H1 (cell line): ENCODE data around the gene VPS37C. TPM values are rescaled to one million over a fixed set of nuclear protein-coding genes. Genes with fewer than 3 reads are reported as not detected.
"Not testable (repeated sequence)": the region's sequence is repeated elsewhere in the genome, so short reads cannot be mapped to it uniquely, and the experiment has no call there.

ENCODE experiments used
- CTCF ChIA-PET: fragments of 300-600 bp; sonication (Branson Sonifier 250); formaldehyde crosslinking; loops from one replicate; lab custom pipeline; 2021; ENCODE audit not compliant: partially characterized antibody; lab: Charles Lee
- POLR2A ChIA-PET: fragments of 300-600 bp; sonication (Branson Sonifier 250); formaldehyde crosslinking; loops from one replicate; lab custom pipeline; 2021; ENCODE audit warnings: inconsistent platforms; ENCODE audit not compliant: partially characterized antibody; lab: Charles Lee
- DNase-seq, 2 experiments: peaks; one replicate each; pipeline versions ENCODE4 v3.0.0 to v3.0.0-alpha.2; 2010 to 2022; ENCODE audit warnings: low spot score in 2 of 2, low read depth in 1 of 2, mixed read lengths in 1 of 2
- FAIRE-seq: peaks from 2 replicates; lab custom pipeline; 2011; peaks lifted over from hg19 to GRCh38; lab: Jason Lieb, UNC
- H2AFZ ChIP-seq: 2 replicates; pipeline ENCODE4 v1.8.1; 2012; ENCODE audit warnings: low read length, inconsistent platforms
- H2AK5ac ChIP-seq: 2 replicates; pipeline ENCODE4 v1.6.1; 2013; ENCODE audit warnings: low read depth, low read length
- H2BK120ac ChIP-seq: replicated peaks from 2 replicates; pipeline ENCODE3; 2013; ENCODE audit warnings: low read depth, low read length, inconsistent platforms
- H2BK12ac ChIP-seq: 2 replicates; pipeline ENCODE4 v1.6.1; 2013; ENCODE audit warnings: low read depth, low read length
- H2BK15ac ChIP-seq: 2 replicates; pipeline ENCODE4 v1.6.1; 2013; ENCODE audit warnings: low read length
- H2BK20ac ChIP-seq: 2 replicates; pipeline ENCODE4 v1.6.1; 2013; ENCODE audit warnings: low read length
- H2BK5ac ChIP-seq: 2 replicates; pipeline ENCODE4 v1.6.1; 2013; ENCODE audit warnings: low read depth, low read length
- H3K14ac ChIP-seq: 2 replicates; pipeline ENCODE4 v1.6.1; 2013; ENCODE audit warnings: inconsistent platforms; ENCODE audit not compliant: insufficient read length
- H3K18ac ChIP-seq: 2 replicates; pipeline ENCODE4 v1.6.1; 2013; ENCODE audit warnings: low read length; ENCODE audit errors: extremely low read depth
- H3K23ac ChIP-seq: 2 replicates; pipeline ENCODE4 v1.6.1; 2013; ENCODE audit warnings: inconsistent platforms; ENCODE audit not compliant: insufficient read length
- H3K23me2 ChIP-seq: 2 replicates; pipeline ENCODE4 v1.6.1; 2013; ENCODE audit warnings: low read depth, low read length
- H3K27ac ChIP-seq: 2 replicates; pipeline ENCODE4 v1.6.1; 2011; ENCODE audit warnings: low read depth, low read length, inconsistent platforms
- H3K27me3 ChIP-seq, 4 experiments: replicated peaks in 1 of 4; 1 replicate in 1 of 4; 2 replicates in 3 of 4; pipeline versions ENCODE4 v1.6.1 to v1.8.1; 2011 to 2013; ENCODE audit warnings: low read length in 3 of 4, mild to moderate bottlenecking in 3 of 4, inconsistent platforms in 2 of 4, mixed read lengths in 2 of 4, moderate library complexity in 1 of 4; ENCODE audit not compliant: control insufficient read depth in 3 of 4, insufficient read depth in 3 of 4; ENCODE audit errors: extremely low read depth in 1 of 4
- H3K36me3 ChIP-seq, 4 experiments: 2 replicates each; pipeline versions ENCODE4 v1.6.1 to v1.8.1; 2011 to 2013; ENCODE audit warnings: mild to moderate bottlenecking in 4 of 4, low read length in 3 of 4, moderate library complexity in 2 of 4, control low read depth in 1 of 4, inconsistent platforms in 1 of 4; ENCODE audit not compliant: insufficient read depth in 4 of 4, control insufficient read depth in 2 of 4
- H3K4ac ChIP-seq: replicated peaks from 2 replicates; pipeline ENCODE3; 2013; ENCODE audit warnings: low read length, low read depth, mixed read lengths, inconsistent platforms; ENCODE audit not compliant: insufficient read length
- H3K4me1 ChIP-seq, 4 experiments: replicated peaks in 1 of 4; 1 replicate in 1 of 4; 2 replicates in 3 of 4; pipeline versions ENCODE4 v1.6.1 to v1.8.1; 2011 to 2013; ENCODE audit warnings: low read length in 3 of 4, inconsistent platforms in 2 of 4, mixed read lengths in 1 of 4; ENCODE audit not compliant: insufficient read depth in 4 of 4, control insufficient read depth in 3 of 4
- H3K4me2 ChIP-seq, 2 experiments: 2 replicates each; pipeline versions ENCODE4 v1.6.1 to v1.8.1; 2011 to 2013; ENCODE audit warnings: low read depth in 2 of 2, low read length in 2 of 2, control low read depth in 1 of 2, inconsistent platforms in 1 of 2, mild to moderate bottlenecking in 1 of 2; ENCODE audit not compliant: insufficient read depth in 1 of 2
- H3K4me3 ChIP-seq, 4 experiments: fragments of 200-600, 300-600 bp in 1 of 4; sonication (generic), shearing (Covaris generic), sonication (Bioruptor Twin) in 1 of 4; 2 replicates each; pipeline versions ENCODE4 v1.5.1 to v1.8.1; 2011 to 2016; ENCODE audit warnings: low read length in 4 of 4, low read depth in 3 of 4, control low read depth in 2 of 4, inconsistent platforms in 2 of 4, mild to moderate bottlenecking in 2 of 4, mixed read lengths in 1 of 4, moderate library complexity in 1 of 4; ENCODE audit not compliant: insufficient read depth in 2 of 4; ENCODE audit errors: extremely low read depth in 1 of 4
- H3K56ac ChIP-seq: replicated peaks from 2 replicates; pipeline ENCODE3; 2013; ENCODE audit warnings: low read depth, mild to moderate bottlenecking, mixed read lengths, low read length, inconsistent platforms; ENCODE audit not compliant: insufficient read length
- H3K79me1 ChIP-seq: 2 replicates; pipeline ENCODE4 v1.6.1; 2013; ENCODE audit warnings: low read depth, low read length, control low read depth
- H3K79me2 ChIP-seq, 2 experiments: 2 replicates each; pipeline versions ENCODE4 v1.6.1 to v1.8.1; 2012 to 2013; ENCODE audit warnings: low read length in 2 of 2, mild to moderate bottlenecking in 2 of 2, inconsistent platforms in 1 of 2; ENCODE audit not compliant: insufficient read depth in 2 of 2, control insufficient read depth in 1 of 2
- H3K9ac ChIP-seq, 4 experiments: replicated peaks in 1 of 4; 1 replicate in 1 of 4; 2 replicates in 3 of 4; pipeline versions ENCODE4 v1.6.1 to v1.8.1; 2011 to 2013; ENCODE audit warnings: low read depth in 3 of 4, low read length in 3 of 4, control low read depth in 2 of 4, mild to moderate bottlenecking in 2 of 4, moderate library complexity in 2 of 4, inconsistent platforms in 1 of 4; ENCODE audit errors: extremely low read depth in 1 of 4
- H3K9me3 ChIP-seq, 2 experiments: 2 replicates each; pipeline versions ENCODE4 v1.6.1 to v1.8.1; 2012 to 2013; ENCODE audit warnings: mild to moderate bottlenecking in 2 of 2, moderate library complexity in 2 of 2, control low read depth in 1 of 2, inconsistent platforms in 1 of 2, low read depth in 1 of 2, low read length in 1 of 2, mixed read lengths in 1 of 2; ENCODE audit not compliant: insufficient read depth in 2 of 2
- H4K20me1 ChIP-seq, 2 experiments: replicated peaks in 1 of 2; 2 replicates each; pipeline versions ENCODE3 to v1.8.1; 2011 to 2013; ENCODE audit warnings: inconsistent platforms in 2 of 2, low read length in 2 of 2, mild to moderate bottlenecking in 1 of 2; ENCODE audit not compliant: insufficient read depth in 2 of 2, control insufficient read depth in 1 of 2
- H4K5ac ChIP-seq: 2 replicates; pipeline ENCODE4 v1.6.1; 2013; ENCODE audit warnings: low read length, low read depth, mixed read lengths, inconsistent platforms; ENCODE audit not compliant: insufficient read length
- H4K8ac ChIP-seq: 2 replicates; pipeline ENCODE4 v1.8.0; 2013; ENCODE audit warnings: mild to moderate bottlenecking, moderate library complexity, low read length, inconsistent platforms; ENCODE audit not compliant: insufficient read depth; ENCODE audit errors: extremely low read depth
- H4K91ac ChIP-seq: replicated peaks from 2 replicates; pipeline ENCODE3; 2013; ENCODE audit warnings: low read length, mixed read lengths, inconsistent platforms; ENCODE audit not compliant: insufficient read length
- WGBS, 2 experiments: shearing (Covaris generic) in 1 of 2; methylation state at CpG; one replicate each; pipeline versions ENCODE4 v1.1.6 to v1.1.7; 2013 to 2015; ENCODE audit warnings: low lambda C conversion rate in 2 of 2, mixed read lengths in 2 of 2, inconsistent platforms in 1 of 2, low coverage in 1 of 2, missing lambda C conversion rate in 1 of 2; ENCODE audit not compliant: insufficient replicate concordance in 2 of 2, insufficient coverage in 1 of 2, insufficient read length in 1 of 2; ENCODE audit errors: extremely low coverage in 1 of 2, missing lambda C conversion rate in 1 of 2; 5-methylcytosine and 5-hydroxymethylcytosine counted together
- polyA plus RNA-seq, 7 experiments: library from polyadenylated mRNA; depleted of rRNA in 3 of 7; stranded (reverse) in 5 of 7; unstranded in 2 of 7; fragments of >200 nt in 5 of 7; fragments of 200-250 nt in 2 of 7; gene quantifications; 1 replicate in 5 of 7; 2 replicates in 1 of 7; 4 replicates in 1 of 7; pipeline versions ENCODE4 v1.2.1 to v1.2.3, GENCODE V29; 2011 to 2013; ENCODE audit warnings: missing spikeins in 2 of 7, mixed read lengths in 2 of 7
- total RNA-seq: library from RNA; stranded (reverse); fragmentation: NEBNext Ultra II Directional; extraction: Animal tissue kit (Norgen Biotek cat#: 25700); gene quantifications from 2 replicates; pipeline ENCODE4 v1.2.1, GENCODE V29; 2021

VPS37C gene
- total and polyA plus RNA-seq, 2 of the 8 experiments (the other 6 are each of a cell fraction or from before 2014, with no cell fraction given) = 12.9 to 21.0 TPM

GRCh38 chr11:61098261-61098660 is 63.0 kb downstream of the VPS37C start:
- POLR2A ChIA-PET, H3K4me2 ChIP-seq, H3K4ac ChIP-seq, H3K36me3 ChIP-seq, H3K23me2 ChIP-seq, H3K23ac ChIP-seq, H3K4me1 ChIP-seq, H3K79me2 ChIP-seq, H3K79me1 ChIP-seq, H2BK12ac ChIP-seq, H3K18ac ChIP-seq, H2BK20ac ChIP-seq, H4K8ac ChIP-seq, H3K56ac ChIP-seq, H2BK5ac ChIP-seq, H2BK120ac ChIP-seq, H3K4me3 ChIP-seq, H2AK5ac ChIP-seq, H3K27ac ChIP-seq, H2AFZ ChIP-seq, H2BK15ac ChIP-seq, H4K20me1 ChIP-seq, DNase-seq, H3K27me3 ChIP-seq, H3K9ac ChIP-seq, FAIRE-seq, H3K14ac ChIP-seq, H4K5ac ChIP-seq, H4K91ac ChIP-seq: not testable (repeated sequence)
- CTCF ChIA-PET = interaction anchor here (1.5 kb wide), 1 partner anchor 31 kb away, joined by 3 read pairs; no protein-coding TSS in a partner anchor
- H3K9me3 ChIP-seq = peaks cover 5 to 11% of the 10 kb centered on the region in 2 experiments; a peak in 2 of 4 replicates
- WGBS, 2 experiments = 49% methylated on average over 2 of the region's 2 CpGs; no CpG with 5 or more reads in 1 of the 2 experiments
